Stomach (tissue), 9 donors: Measurements from ENCODE around the gene PTER. TPM values are rescaled to one million over a fixed set of nuclear protein-coding genes. Genes with fewer than 3 reads are reported as not detected.

Source experiments
- DNase-seq, 2 donors: peaks; one replicate each; pipeline versions ENCODE4 v3.0.0 to v3.0.0-alpha.2; 2013 to 2019
- H3K27ac ChIP-seq, 5 donors: fragments of 200-600 bp in 4 of 5; sonication (generic) in 4 of 5; one replicate each; pipeline ENCODE4 v1.5.1; 2013 to 2019; ENCODE audit warnings: mild to moderate bottlenecking in 1 of 5, moderate library complexity in 1 of 5
- H3K27me3 ChIP-seq, 3 donors: fragments of 200-600 bp; sonication (generic); one replicate each; pipeline ENCODE4 v1.5.1; 2017 to 2019; ENCODE audit warnings: mixed run types in 1 of 3
- H3K36me3 ChIP-seq, 4 donors: fragments of 200-600 bp; sonication (generic); 1 replicate in 3 of 4; 2 replicates in 1 of 4; pipeline ENCODE4 v1.5.1; 2016 to 2019
- H3K4me1 ChIP-seq, 4 donors: fragments of 200-600 bp; sonication (generic); one replicate each; pipeline ENCODE4 v1.5.1; 2016 to 2019
- H3K4me3 ChIP-seq, 4 donors: fragments of 200-600 bp; sonication (generic) in 3 of 4; one replicate each; pipeline ENCODE4 v1.5.1; 2016 to 2019; ENCODE audit warnings: mild to moderate bottlenecking in 1 of 4
- H3K9me3 ChIP-seq, 4 donors: fragments of 200-600 bp; sonication (generic); one replicate each; pipeline ENCODE4 v1.5.1; 2016 to 2019
- CTCF ChIP-seq, 7 experiments: fragments of 450-650 bp in 4 of 7; fragments of 200-600 bp in 3 of 7; sonication (generic) in 3 of 7; IDR thresholded peaks; one replicate each; pipeline ENCODE4 v1.5.1; 2016 to 2019; ENCODE audit warnings: antibody characterized with exemption in 7 of 7, control low read depth in 2 of 7, mild to moderate bottlenecking in 1 of 7
- EP300 ChIP-seq: sonication (generic); formaldehyde crosslinking; IDR thresholded peaks from one replicate; pipeline ENCODE4 v1.6.1; 2017; ENCODE audit warnings: antibody characterized with exemption
- POLR2A ChIP-seq, 4 donors: fragments of 450-650 bp; IDR thresholded peaks; one replicate each; pipeline ENCODE4 v1.6.1; 2016; ENCODE audit warnings: antibody characterized with exemption in 4 of 4, control low read depth in 2 of 4, mild to moderate bottlenecking in 1 of 4, moderate library complexity in 1 of 4
- POLR2AphosphoS5 ChIP-seq, 3 donors: sonication (generic); formaldehyde crosslinking; IDR thresholded peaks; one replicate each; pipeline ENCODE4 v1.6.1; 2016; ENCODE audit warnings: antibody characterized with exemption in 3 of 3
- WGBS, 5 donors: extraction: QIAGEN DNeasy Blood & Tissue Kit in 3 of 5; methylation state at CpG; one replicate each; pipeline versions ENCODE4 v1.1.5 to v1.1.7; 2013 to 2018; 5-methylcytosine and 5-hydroxymethylcytosine counted together
- intact Hi-C: fragments of 100-400 bp; cut with DNase I; formaldehyde crosslinking; loops from one replicate; pipeline ENCODE4 v1.15.1; 2023; ENCODE audit warnings: low total_unique reads
- polyA plus RNA-seq, 3 donors: library from polyadenylated mRNA; stranded (reverse); fragments of 200-250 nt; gene quantifications; one replicate each; pipeline ENCODE4 v1.2.3, GENCODE V29; 2013
- total RNA-seq, 5 donors: library from RNA; depleted of rRNA; stranded (reverse); fragments of >200 nt; gene quantifications; one replicate each; pipeline versions ENCODE4 v1.1.0 to v1.2.3, GENCODE V29; 2014 to 2016
- donor health status: healthy with polysubstance abuse.
- donor health status: Bipolar disorder and iron deficiency.
- donor health status: healthy.

Gene PTER
- total and polyA plus RNA-seq, 8 donors = 2.2 to 40.2 (median 17.3) TPM

DNA sequence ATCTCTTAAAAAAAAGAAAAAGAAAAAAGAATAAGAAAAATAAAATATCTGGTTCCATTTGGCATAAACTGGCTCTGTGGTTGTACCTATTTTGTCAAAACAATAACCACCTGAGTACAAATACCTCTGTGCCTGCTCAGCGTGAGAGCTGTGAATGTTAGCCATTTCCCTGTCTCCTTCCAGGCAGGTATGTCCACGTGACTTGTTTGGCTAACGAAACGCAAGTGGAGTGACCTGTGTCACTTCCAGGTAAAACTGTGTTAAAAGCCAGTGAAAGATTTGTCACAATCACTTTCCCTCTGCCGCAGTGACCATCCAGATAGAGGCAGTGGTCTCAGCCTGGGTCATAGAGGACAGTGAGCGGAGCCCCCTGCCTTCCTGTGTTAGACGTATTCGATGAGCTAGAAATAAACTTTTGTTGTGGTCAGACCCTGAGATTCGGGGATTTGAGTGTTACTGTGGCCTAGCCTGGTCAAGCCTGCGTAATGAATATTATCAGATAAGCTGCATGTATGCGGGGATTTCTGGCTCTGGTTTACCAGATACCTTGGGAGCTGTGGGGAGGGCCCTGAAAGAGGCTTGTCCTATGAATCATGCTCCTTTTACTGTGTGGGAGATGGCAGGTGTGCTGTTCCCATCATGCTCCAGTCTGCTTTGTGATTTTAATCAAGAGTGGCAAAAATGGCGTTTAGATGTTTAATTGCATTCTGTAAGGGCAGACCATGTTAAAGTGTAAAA, 3.8 kb downstream of the PTER start:
- peak overlapping the region; percentile 75 to 92 (median 82) for H3K27ac ChIP-seq
- peak; percentile 56 to 69 for DNase-seq
- 26 to 69% (median 46%) methylated on average over 12 of the region's 12 CpGs for WGBS, 5 donors
- peaks cover 0 to 18% (median 15%) of the 10 kb centered on the region in 4 donors for H3K36me3 ChIP-seq
- TF ChIP-seq POLR2AphosphoS5 (IDR thresholded peaks at IDR 0.05) = peak in 2 of 3 donors; percentile 36 to 62
- TF ChIP-seq EP300 = no peak
- TF ChIP-seq POLR2A (IDR thresholded peaks at IDR 0.05) = no peak
- no peak for TF ChIP-seq CTCF (IDR thresholded peaks at IDR 0.05)
- intact Hi-C loops = no loop called here
- no peaks in the 10 kb centered on the region for H3K9me3 ChIP-seq
- no peaks in the 10 kb centered on the region for H3K27me3 ChIP-seq
- peaks cover 33 to 56% (median 44%) of the 10 kb centered on the region in 4 donors for H3K4me1 ChIP-seq
- peak overlapping the region in 3 of 4 donors; percentile 16 to 64 (median 62) for H3K4me3 ChIP-seq

DNA sequence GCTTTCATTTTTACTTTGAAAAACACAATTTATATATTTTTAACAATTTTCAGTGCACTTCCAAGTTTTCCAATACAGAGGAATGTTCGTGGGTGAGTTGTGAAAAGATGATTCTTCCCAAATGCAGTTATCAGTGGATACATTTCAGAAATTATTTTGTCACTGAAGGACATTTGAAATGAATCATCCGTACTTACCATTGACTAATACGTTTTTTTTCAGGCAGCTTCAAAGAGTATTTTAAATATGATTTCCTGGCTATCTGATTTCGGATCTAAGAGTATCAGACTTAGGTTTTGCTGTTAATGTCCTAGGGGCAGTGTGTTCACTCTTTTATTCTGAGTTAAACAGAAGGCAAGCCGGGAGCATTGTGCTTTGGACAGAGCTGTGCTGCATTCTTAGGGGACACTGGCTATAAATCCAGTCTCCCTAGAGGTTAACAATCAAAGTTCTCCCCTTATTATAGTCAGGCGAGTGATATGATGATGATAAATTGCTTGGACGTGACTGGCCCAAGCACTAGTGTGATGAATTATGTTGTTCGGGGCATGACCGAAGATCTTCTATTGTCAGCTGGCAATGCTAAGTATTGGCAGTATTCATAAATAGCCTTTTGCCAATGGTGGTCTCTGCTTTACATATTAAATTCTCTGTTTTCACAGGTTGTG, 4.5 kb downstream of the PTER start:
- peak overlapping the region in 2 of 4 donors; percentile 5 to 62 for H3K4me3 ChIP-seq
- TF ChIP-seq EP300 (no peak), POLR2AphosphoS5 (IDR thresholded peaks at IDR 0.05) (no peak)
- DNase-seq = no peak
- peak overlapping the region in 4 of 5 donors; percentile 75 to 92 (median 78) for H3K27ac ChIP-seq
- H3K36me3 ChIP-seq = peaks cover 0 to 20% (median 20%) of the 10 kb centered on the region in 4 donors
- peaks cover 33 to 53% (median 40%) of the 10 kb centered on the region in 4 donors for H3K4me1 ChIP-seq
- intact Hi-C loops = no loop called here
- no peaks in the 10 kb centered on the region for H3K9me3 ChIP-seq
- 53 to 61% (median 56%) methylated on average over 9 of the region's 9 CpGs for WGBS, 5 donors
- H3K27me3 ChIP-seq = no peaks in the 10 kb centered on the region

DNA sequence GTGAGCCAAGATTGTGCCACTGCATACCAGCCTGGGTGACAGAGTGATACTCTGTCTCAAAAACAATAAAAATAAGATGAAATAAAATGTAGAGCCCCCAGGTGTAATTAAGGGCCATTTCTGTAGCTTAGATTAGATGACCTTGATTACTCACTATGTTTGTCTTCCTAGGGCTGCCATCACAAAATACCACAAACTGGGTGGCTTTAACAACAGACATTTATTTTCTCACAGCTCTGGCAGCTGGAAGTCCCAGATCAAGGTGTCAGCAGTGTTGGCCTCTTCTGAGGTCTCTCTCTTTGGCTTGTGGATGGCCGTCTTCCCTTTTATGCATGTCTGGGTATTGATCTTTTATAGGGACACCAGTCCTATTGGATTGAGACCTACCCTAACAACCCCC, 6.1 kb downstream of the PTER start:
- intact Hi-C loops = no loop called here
- WGBS, 5 donors = 85 to 100% (median 94%) methylated on average over 1 of the region's 1 CpG
- TF ChIP-seq CTCF (IDR thresholded peaks at IDR 0.05) = no peak
- no peak for TF ChIP-seq EP300
- H3K27me3 ChIP-seq = no peaks in the 10 kb centered on the region
- H3K4me1 ChIP-seq = peaks cover 22 to 41% (median 32%) of the 10 kb centered on the region in 4 donors
- DNase-seq = no peak
- no peak overlapping the region for H3K27ac ChIP-seq
- H3K4me3 ChIP-seq = no peak overlapping the region
- no peaks in the 10 kb centered on the region for H3K9me3 ChIP-seq
- peaks cover 0 to 26% (median 23%) of the 10 kb centered on the region in 4 donors for H3K36me3 ChIP-seq

DNA sequence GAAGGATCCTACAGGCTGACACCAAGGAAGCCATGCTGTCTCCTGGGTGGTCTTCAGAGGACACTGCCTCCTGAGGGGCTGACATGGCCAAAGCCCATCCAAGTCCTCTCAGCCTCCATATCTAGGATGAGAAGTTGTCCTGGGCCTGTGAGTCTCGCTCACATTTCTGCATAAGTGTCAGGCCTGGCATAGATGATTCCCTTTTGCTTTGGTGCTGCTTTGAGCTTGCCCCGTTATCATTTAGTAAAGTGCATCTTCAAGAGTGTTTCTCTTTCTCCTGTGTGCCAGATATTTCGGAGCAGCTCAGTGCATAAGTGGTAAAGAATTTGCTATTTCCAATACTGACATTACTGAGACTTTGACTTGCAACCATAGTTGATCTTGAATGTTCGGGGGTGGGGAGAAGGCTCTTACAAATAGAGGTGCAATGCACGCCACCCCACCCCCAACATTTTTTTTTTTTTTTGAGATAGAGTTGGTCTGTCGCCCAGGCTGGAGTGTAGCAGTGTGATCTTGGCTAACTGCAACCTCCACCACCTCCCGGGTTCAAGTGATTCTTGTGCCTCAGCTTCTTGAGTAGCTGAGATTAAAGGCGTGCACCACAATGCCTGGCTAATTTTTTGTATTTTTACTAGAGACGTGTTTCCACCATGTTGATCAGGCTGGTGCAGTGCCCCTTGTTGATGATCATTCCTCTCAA, 9.1 kb downstream of the PTER start:
- no peaks in the 10 kb centered on the region for H3K27me3 ChIP-seq
- peaks cover 0 to 48% (median 27%) of the 10 kb centered on the region in 4 donors for H3K36me3 ChIP-seq
- no peak overlapping the region for H3K4me3 ChIP-seq
- no peak for TF ChIP-seq POLR2AphosphoS5 (IDR thresholded peaks at IDR 0.05)
- no peak for TF ChIP-seq POLR2A (IDR thresholded peaks at IDR 0.05)
- TF ChIP-seq EP300 = no peak
- no peak for TF ChIP-seq CTCF (IDR thresholded peaks at IDR 0.05)
- no peak overlapping the region for H3K27ac ChIP-seq
- DNase-seq = no peak
- H3K9me3 ChIP-seq = no peaks in the 10 kb centered on the region
- WGBS, 5 donors = 89 to 98% (median 93%) methylated on average over 9 of the region's 9 CpGs
- intact Hi-C loops = no loop called here
- H3K4me1 ChIP-seq = peaks cover 6 to 11% (median 8%) of the 10 kb centered on the region in 4 donors
